Measurements from ENCODE around the gene GSN. TPM values are rescaled to one million over a fixed set of nuclear protein-coding genes. Genes with fewer than 3 reads are reported as not detected.

GSN gene
- polyA plus RNA-seq, 1 of the 3 experiments (the other 2 are of a cell fraction) = 168 TPM

DNA sequence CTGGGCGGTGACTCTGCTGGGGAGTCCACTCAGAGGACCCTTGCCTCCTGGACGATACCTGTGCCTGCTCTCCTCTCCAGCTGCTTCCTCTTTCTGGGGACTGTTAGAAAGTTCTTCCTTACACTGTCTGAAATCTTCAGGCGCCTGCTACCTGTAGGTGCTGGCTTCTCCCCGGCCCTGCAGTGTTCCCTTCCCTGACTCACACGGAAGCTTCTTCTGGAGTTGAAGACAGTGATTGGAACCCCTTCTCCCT is 562 bp downstream of the GSN start:
- ChIA-PET POLR2A (interaction anchor here (1.1 kb wide), 1 partner anchor 10 kb away, joined by 3 read pairs; no protein-coding TSS in a partner anchor), CTCF (interaction anchor here (0.7 to 4.3 kb wide), 9 partner anchors 9 to 77 kb away, joined by 3 to 46 read pairs (median 5); no protein-coding TSS in a partner anchor)

DNA sequence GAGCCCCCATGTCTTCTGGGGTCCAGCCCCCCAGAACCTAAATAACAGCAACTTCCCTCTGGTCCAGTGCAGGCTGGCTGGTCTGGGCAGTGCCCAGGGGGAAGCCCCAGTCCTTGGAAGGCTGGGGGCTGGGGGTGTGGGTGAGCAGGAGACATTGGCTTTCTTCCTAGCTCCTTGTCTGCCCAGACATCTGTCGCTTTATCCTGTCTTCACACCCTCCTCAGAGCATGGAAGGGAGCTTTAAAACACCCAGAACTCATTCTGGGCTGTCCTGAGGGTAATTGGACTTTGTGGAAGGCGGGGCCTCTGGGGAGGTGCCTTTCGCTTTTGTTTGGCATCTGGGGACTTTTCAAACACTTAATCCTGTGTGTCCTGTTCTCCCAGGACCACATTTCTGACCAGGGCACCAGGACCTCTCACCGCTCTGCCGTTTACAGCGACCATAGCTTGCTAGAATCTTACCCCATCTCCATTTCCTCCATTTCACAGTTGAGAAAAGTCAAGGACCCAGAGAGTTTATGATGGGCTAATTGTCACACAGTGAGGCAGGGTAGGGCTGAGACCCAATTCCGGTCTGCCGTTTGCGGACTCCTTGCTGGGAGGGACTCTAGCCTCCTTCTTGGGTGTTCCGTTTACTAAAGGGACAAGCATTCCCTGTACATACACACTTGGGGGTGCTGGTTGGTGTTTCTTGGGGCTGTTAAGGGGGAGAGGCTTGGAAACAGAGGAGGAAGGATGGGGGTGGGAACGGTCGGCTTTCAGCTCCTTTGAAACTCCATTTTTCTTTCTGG is 1.1 kb downstream of the GSN start:
- CTCF ChIA-PET = interaction anchor here (1.1 to 4.3 kb wide), 6 partner anchors 9 to 56 kb away, joined by 3 to 46 read pairs (median 11); no protein-coding TSS in a partner anchor
- TF ChIP-seq EZH2phosphoT487 (IDR thresholded peaks at IDR 0.05; ENCODE audit: borderline replicate concordance, low read depth) (no peak), YY1 (IDR thresholded peaks at IDR 0.05; ENCODE audit: low read depth) (no peak), MXI1 (IDR thresholded peaks at IDR 0.05; ENCODE audit: low read depth, low read length) (no peak)
- TF ChIP-seq, protein P1, sequence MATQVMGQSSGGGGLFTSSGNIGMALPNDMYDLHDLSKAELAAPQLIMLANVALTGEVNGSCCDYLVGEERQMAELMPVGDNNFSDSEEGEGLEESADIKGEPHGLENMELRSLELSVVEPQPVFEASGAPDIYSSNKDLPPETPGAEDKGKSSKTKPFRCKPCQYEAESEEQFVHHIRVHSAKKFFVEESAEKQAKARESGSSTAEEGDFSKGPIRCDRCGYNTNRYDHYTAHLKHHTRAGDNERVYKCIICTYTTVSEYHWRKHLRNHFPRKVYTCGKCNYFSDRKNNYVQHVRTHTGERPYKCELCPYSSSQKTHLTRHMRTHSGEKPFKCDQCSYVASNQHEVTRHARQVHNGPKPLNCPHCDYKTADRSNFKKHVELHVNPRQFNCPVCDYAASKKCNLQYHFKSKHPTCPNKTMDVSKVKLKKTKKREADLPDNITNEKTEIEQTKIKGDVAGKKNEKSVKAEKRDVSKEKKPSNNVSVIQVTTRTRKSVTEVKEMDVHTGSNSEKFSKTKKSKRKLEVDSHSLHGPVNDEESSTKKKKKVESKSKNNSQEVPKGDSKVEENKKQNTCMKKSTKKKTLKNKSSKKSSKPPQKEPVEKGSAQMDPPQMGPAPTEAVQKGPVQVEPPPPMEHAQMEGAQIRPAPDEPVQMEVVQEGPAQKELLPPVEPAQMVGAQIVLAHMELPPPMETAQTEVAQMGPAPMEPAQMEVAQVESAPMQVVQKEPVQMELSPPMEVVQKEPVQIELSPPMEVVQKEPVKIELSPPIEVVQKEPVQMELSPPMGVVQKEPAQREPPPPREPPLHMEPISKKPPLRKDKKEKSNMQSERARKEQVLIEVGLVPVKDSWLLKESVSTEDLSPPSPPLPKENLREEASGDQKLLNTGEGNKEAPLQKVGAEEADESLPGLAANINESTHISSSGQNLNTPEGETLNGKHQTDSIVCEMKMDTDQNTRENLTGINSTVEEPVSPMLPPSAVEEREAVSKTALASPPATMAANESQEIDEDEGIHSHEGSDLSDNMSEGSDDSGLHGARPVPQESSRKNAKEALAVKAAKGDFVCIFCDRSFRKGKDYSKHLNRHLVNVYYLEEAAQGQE (IDR thresholded peaks at IDR 0.05; ENCODE audit: low read depth, low read length) = no peak
- TF ChIP-seq, protein P2, sequence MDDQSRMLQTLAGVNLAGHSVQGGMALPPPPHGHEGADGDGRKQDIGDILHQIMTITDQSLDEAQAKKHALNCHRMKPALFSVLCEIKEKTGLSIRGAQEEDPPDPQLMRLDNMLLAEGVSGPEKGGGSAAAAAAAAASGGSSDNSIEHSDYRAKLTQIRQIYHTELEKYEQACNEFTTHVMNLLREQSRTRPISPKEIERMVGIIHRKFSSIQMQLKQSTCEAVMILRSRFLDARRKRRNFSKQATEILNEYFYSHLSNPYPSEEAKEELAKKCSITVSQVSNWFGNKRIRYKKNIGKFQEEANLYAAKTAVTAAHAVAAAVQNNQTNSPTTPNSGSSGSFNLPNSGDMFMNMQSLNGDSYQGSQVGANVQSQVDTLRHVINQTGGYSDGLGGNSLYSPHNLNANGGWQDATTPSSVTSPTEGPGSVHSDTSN (IDR thresholded peaks at IDR 0.05) = no peak
- TF ChIP-seq, protein P3, sequence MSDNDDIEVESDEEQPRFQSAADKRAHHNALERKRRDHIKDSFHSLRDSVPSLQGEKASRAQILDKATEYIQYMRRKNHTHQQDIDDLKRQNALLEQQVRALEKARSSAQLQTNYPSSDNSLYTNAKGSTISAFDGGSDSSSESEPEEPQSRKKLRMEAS (IDR thresholded peaks at IDR 0.05; ENCODE audit: low read depth) = no peak
- peak overlapping the region in 1 of 2 experiments; percentile 12; a peak in 1 of 4 replicates for H3K27ac ChIP-seq (ENCODE audit: low read depth in 2 of 2, low read length in 1 of 2)
- H3K4me3 ChIP-seq (ENCODE audit: low read depth in 2 of 2, low read length in 1 of 2) = peak overlapping the region; percentile 72 to 92
- no peaks in the 10 kb centered on the region for H3K36me3 ChIP-seq (replicated peaks in 1 of 2; ENCODE audit: control insufficient read depth in 1 of 2, insufficient read depth in 2 of 2, low read length in 1 of 2)
- 0 out of 2 replicates have a peak overlapping the region, but pooled peaks have one; percentile 76 for H2AFZ ChIP-seq (ENCODE audit: low read depth)
- 81% methylated on average over 12 of the region's 12 CpGs for WGBS (ENCODE audit: low lambda C conversion rate)
- no peaks in the 10 kb centered on the region for H3K9me2 ChIP-seq
- DNase-seq = no peak
- H3K79me2 ChIP-seq (ENCODE audit: insufficient read depth) = peaks cover 50% of the 10 kb centered on the region
- peak overlapping the region; percentile 99 for H3K4me2 ChIP-seq
- no peaks in the 10 kb centered on the region for H4K20me1 ChIP-seq (ENCODE audit: insufficient read depth)
- H3K9ac ChIP-seq = peak overlapping the region; percentile 77
- H3K9me3 ChIP-seq = no peaks in the 10 kb centered on the region
- H3K4me1 ChIP-seq (ENCODE audit: control insufficient read depth in 1 of 2, insufficient read depth in 2 of 2, low read depth in 1 of 2, low read length in 1 of 2) = peaks cover 17 to 40% of the 10 kb centered on the region in 2 experiments; a peak in 3 of 4 replicates
- POLR2A ChIA-PET = no interaction called here
- peaks cover 9% of the 10 kb centered on the region for H3F3A ChIP-seq (replicated peaks; ENCODE audit: insufficient read depth)
- no peaks in the 10 kb centered on the region for H3K27me3 ChIP-seq (ENCODE audit: insufficient read depth)

More for the DNA sequence above, 562 bp downstream of the GSN start:
- Histone ChIP-seq H2AFZ (ENCODE audit: low read depth) (peak overlapping the region; percentile 76; the same call in 1 of the 2 replicates), H3K9me3 (no peaks in the 10 kb centered on the region), H3K4me1 (ENCODE audit: control insufficient read depth in 1 of 2, insufficient read depth in 2 of 2, low read depth in 1 of 2, low read length in 1 of 2) (peaks cover 17 to 40% of the 10 kb centered on the region in 2 experiments; a peak in 3 of 4 replicates), H3F3A (replicated peaks; ENCODE audit: insufficient read depth) (peaks cover 9% of the 10 kb centered on the region), H3K27ac (ENCODE audit: low read depth in 2 of 2, low read length in 1 of 2) (peak overlapping the region in 1 of 2 experiments; percentile 27; a peak in 1 of 4 replicates), H3K9ac (peak overlapping the region; percentile 77), H3K36me3 (replicated peaks in 1 of 2; ENCODE audit: control insufficient read depth in 1 of 2, insufficient read depth in 2 of 2, low read length in 1 of 2) (no peaks in the 10 kb centered on the region), H3K4me2 (peak overlapping the region; percentile 99), H3K4me3 (ENCODE audit: low read depth in 2 of 2, low read length in 1 of 2) (peak overlapping the region; percentile 72 to 92), H3K79me2 (ENCODE audit: insufficient read depth) (peaks cover 44% of the 10 kb centered on the region), H4K20me1 (ENCODE audit: insufficient read depth) (no peaks in the 10 kb centered on the region), H3K9me2 (no peaks in the 10 kb centered on the region), H3K27me3 (ENCODE audit: insufficient read depth) (no peaks in the 10 kb centered on the region)
- TF ChIP-seq EP300 (IDR thresholded peaks at IDR 0.05; ENCODE audit: borderline replicate concordance in 1 of 2, low read depth in 1 of 2, low read length in 1 of 2) (no peak), GABPA (IDR thresholded peaks at IDR 0.05; ENCODE audit: low read depth) (no peak)
- DNase-seq = no peak
- WGBS (ENCODE audit: low lambda C conversion rate) = 67% methylated on average over 2 of the region's 5 CpGs
